Measurements from ENCODE around the gene THBS3. TPM values are rescaled to one million over a fixed set of nuclear protein-coding genes. Genes with fewer than 3 reads are reported as not detected.

Gene THBS3
- total RNA-seq, 2 experiments from 2014 or later, result 11.1 to 28.7 TPM

GRCh38 chr1:155177918-155178281, 29.8 kb downstream of the THBS3 start:
- CTCF ChIA-PET (ENCODE audit: unreplicated experiment), result interaction anchor here (1.0 to 1.3 kb wide), 2 partner anchors 7 to 15 kb away, joined by 3 to 4 read pairs; no protein-coding TSS in a partner anchor

GRCh38 chr1:155177192-155177917, 30.3 kb downstream of the THBS3 start:
- no peak for TF ChIP-seq EZH2phosphoT487 (IDR thresholded peaks at IDR 0.05; ENCODE audit: borderline replicate concordance, low read depth, low read length)
- TF ChIP-seq CTCF (conservative IDR thresholded peaks at IDR 0.05; ENCODE audit: low read length), result no peak
- BruUV-seq (replicated peaks), result no TSS peak
- intact Hi-C loops (cut with micrococcal nuclease; ENCODE audit: unreplicated experiment), result loop anchor here (5.0 kb wide), 1 partner anchor 145 kb away; the partner anchor contains the start of gene RUSC1

More at GRCh38 chr1:155177918-155178281, 29.8 kb downstream of the THBS3 start:
- no peaks in the 10 kb centered on the region for H3K9me3 ChIP-seq (ENCODE audit: low read length)
- no peaks in the 10 kb centered on the region for H3K9me2 ChIP-seq (ENCODE audit: insufficient read depth, low read length)
- H3K27ac ChIP-seq (ENCODE audit: low read depth, low read length, poor library complexity, severe bottlenecking), result no peak overlapping the region
- TF ChIP-seq EZH2phosphoT487 (IDR thresholded peaks at IDR 0.05; ENCODE audit: borderline replicate concordance, low read depth, low read length) (no peak), CTCF (conservative IDR thresholded peaks at IDR 0.05; ENCODE audit: low read length) (no peak)
- H3K36me3 ChIP-seq (ENCODE audit: insufficient read depth, low read length), result no peaks in the 10 kb centered on the region
- no peaks in the 10 kb centered on the region; the same call in 1 of the 2 replicates for H3K79me2 ChIP-seq (ENCODE audit: insufficient read depth, low read depth, low read length)
- intact Hi-C loops (cut with micrococcal nuclease; ENCODE audit: unreplicated experiment), result loop anchor here (5.0 kb wide), 1 partner anchor 144 kb away; the partner anchor contains the start of gene RUSC1
- POLR2A ChIA-PET, result interaction anchor here (1.2 kb wide), 1 partner anchor 49 kb away, joined by 4 read pairs; no protein-coding TSS in a partner anchor
- no peaks in the 10 kb centered on the region for H4K20me1 ChIP-seq (ENCODE audit: insufficient read depth, low read length)
- BruUV-seq (replicated peaks), result no TSS peak
- H3K4me2 ChIP-seq (ENCODE audit: low read length), result no peak overlapping the region
- no peak overlapping the region for H3K4me3 ChIP-seq (ENCODE audit: low read depth, low read length, poor library complexity, severe bottlenecking)
- H2AFZ ChIP-seq (ENCODE audit: low read length), result no peak overlapping the region
- H3K4me1 ChIP-seq (ENCODE audit: insufficient read depth, low read length, poor library complexity, severe bottlenecking), result peaks cover 24% of the 10 kb centered on the region
- DNase-seq (ENCODE audit: low spot score), result no peak

More at GRCh38 chr1:155177192-155177917, 30.3 kb downstream of the THBS3 start:
- Histone ChIP-seq H3K4me1 (ENCODE audit: insufficient read depth, low read length, poor library complexity, severe bottlenecking) (peaks cover 25% of the 10 kb centered on the region), H3K36me3 (ENCODE audit: insufficient read depth, low read length) (no peaks in the 10 kb centered on the region), H3K4me2 (ENCODE audit: low read length) (0 out of 2 replicates have a peak overlapping the region, but pooled peaks have one; percentile 8), H3K9me2 (ENCODE audit: insufficient read depth, low read length) (no peaks in the 10 kb centered on the region), H3K4me3 (ENCODE audit: low read depth, low read length, poor library complexity, severe bottlenecking) (peak overlapping the region; percentile 4), H4K20me1 (ENCODE audit: insufficient read depth, low read length) (no peaks in the 10 kb centered on the region), H3K9me3 (ENCODE audit: low read length) (no peaks in the 10 kb centered on the region), H3K79me2 (ENCODE audit: insufficient read depth, low read depth, low read length) (peaks cover 5% of the 10 kb centered on the region; the same call in 1 of the 2 replicates), H2AFZ (ENCODE audit: low read length) (no peak overlapping the region), H3K27ac (ENCODE audit: low read depth, low read length, poor library complexity, severe bottlenecking) (no peak overlapping the region)
- ChIA-PET POLR2A (interaction anchor here (0.6 to 1.2 kb wide), 2 partner anchors 49 to 955 kb away, joined by 4 read pairs; no protein-coding TSS in a partner anchor), CTCF (ENCODE audit: unreplicated experiment) (interaction anchor here (1.0 to 1.3 kb wide), 2 partner anchors 8 to 16 kb away, joined by 3 to 4 read pairs; no protein-coding TSS in a partner anchor)
- DNase-seq (ENCODE audit: low spot score), result no peak
